Panc1 (cell line): ENCODE data around the gene METTL24.

Experiments
- POLR2AphosphoS5 ChIP-seq: IDR thresholded peaks from 2 replicates; pipeline ENCODE4 v1.6.1; 2012; ENCODE audit warnings: mild to moderate bottlenecking, low read depth, low read length, moderate library complexity
- SIN3A ChIP-seq: IDR thresholded peaks from 2 replicates; pipeline ENCODE4 v1.6.1; 2012; ENCODE audit warnings: low read depth, mild to moderate bottlenecking, low read length, moderate library complexity, borderline replicate concordance; ENCODE audit not compliant: insufficient read depth
- TCF7L2 ChIP-seq: IDR thresholded peaks from 2 replicates; pipeline ENCODE4 v1.6.1; 2011; ENCODE audit warnings: mild to moderate bottlenecking, low read depth, low read length, inconsistent platforms
- TF ChIP-seq, protein P1 (sequence below): fragments of 450-650 bp; IDR thresholded peaks from 2 replicates; pipeline ENCODE4 v1.5.1; 2017; ENCODE audit warnings: mild to moderate bottlenecking
- TF ChIP-seq, protein P2 (sequence below), 2 experiments: IDR thresholded peaks; 2 replicates each; pipeline ENCODE4 v1.6.1; 2011 to 2012; ENCODE audit warnings: low read depth in 2 of 2, control low read depth in 1 of 2, low read length in 1 of 2, mild to moderate bottlenecking in 1 of 2, moderate library complexity in 1 of 2; ENCODE audit not compliant: insufficient read depth in 1 of 2

DNA sequence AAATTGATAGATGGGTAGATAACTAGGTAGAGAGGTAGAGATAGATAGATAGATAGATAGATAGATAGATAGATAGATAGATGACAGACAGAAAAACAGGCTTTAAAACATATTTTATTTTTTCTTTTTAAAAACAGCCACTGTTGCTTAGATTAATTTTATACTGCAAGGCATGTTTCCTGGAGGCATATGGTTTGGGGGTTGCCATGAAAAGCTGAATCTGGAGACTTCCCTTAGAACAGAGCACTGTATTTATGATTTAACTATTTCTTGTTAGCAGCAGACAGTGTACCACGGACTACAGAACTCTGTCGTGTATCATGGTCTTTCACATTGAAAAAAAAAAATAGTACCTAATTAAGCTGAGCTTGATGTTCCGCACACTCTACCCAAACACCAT is 38.8 kb downstream of the METTL24 start:
- TF ChIP-seq, protein P1, sequence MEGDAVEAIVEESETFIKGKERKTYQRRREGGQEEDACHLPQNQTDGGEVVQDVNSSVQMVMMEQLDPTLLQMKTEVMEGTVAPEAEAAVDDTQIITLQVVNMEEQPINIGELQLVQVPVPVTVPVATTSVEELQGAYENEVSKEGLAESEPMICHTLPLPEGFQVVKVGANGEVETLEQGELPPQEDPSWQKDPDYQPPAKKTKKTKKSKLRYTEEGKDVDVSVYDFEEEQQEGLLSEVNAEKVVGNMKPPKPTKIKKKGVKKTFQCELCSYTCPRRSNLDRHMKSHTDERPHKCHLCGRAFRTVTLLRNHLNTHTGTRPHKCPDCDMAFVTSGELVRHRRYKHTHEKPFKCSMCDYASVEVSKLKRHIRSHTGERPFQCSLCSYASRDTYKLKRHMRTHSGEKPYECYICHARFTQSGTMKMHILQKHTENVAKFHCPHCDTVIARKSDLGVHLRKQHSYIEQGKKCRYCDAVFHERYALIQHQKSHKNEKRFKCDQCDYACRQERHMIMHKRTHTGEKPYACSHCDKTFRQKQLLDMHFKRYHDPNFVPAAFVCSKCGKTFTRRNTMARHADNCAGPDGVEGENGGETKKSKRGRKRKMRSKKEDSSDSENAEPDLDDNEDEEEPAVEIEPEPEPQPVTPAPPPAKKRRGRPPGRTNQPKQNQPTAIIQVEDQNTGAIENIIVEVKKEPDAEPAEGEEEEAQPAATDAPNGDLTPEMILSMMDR: no peak
- no peak for TF ChIP-seq POLR2AphosphoS5
- TF ChIP-seq, protein P2, sequence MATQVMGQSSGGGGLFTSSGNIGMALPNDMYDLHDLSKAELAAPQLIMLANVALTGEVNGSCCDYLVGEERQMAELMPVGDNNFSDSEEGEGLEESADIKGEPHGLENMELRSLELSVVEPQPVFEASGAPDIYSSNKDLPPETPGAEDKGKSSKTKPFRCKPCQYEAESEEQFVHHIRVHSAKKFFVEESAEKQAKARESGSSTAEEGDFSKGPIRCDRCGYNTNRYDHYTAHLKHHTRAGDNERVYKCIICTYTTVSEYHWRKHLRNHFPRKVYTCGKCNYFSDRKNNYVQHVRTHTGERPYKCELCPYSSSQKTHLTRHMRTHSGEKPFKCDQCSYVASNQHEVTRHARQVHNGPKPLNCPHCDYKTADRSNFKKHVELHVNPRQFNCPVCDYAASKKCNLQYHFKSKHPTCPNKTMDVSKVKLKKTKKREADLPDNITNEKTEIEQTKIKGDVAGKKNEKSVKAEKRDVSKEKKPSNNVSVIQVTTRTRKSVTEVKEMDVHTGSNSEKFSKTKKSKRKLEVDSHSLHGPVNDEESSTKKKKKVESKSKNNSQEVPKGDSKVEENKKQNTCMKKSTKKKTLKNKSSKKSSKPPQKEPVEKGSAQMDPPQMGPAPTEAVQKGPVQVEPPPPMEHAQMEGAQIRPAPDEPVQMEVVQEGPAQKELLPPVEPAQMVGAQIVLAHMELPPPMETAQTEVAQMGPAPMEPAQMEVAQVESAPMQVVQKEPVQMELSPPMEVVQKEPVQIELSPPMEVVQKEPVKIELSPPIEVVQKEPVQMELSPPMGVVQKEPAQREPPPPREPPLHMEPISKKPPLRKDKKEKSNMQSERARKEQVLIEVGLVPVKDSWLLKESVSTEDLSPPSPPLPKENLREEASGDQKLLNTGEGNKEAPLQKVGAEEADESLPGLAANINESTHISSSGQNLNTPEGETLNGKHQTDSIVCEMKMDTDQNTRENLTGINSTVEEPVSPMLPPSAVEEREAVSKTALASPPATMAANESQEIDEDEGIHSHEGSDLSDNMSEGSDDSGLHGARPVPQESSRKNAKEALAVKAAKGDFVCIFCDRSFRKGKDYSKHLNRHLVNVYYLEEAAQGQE (IDR thresholded peaks at IDR 0.05; ENCODE audit: insufficient read depth in 1 of 2, low read depth in 2 of 2, low read length in 1 of 2): no peak
- no peak for TF ChIP-seq TCF7L2
- TF ChIP-seq SIN3A: no peak
